Measurements from ENCODE around the gene RIT2. TPM values are rescaled to one million over a fixed set of nuclear protein-coding genes. Genes with fewer than 3 reads are reported as not detected.

RIT2 gene
- total RNA-seq, 4 donors from 2014 or later: not detected

- no peaks in the 10 kb centered on the region for H3K27me3 ChIP-seq
- TF ChIP-seq CTCF (IDR thresholded peaks at IDR 0.05 in 4 of 5, conservative IDR thresholded peaks at IDR 0.05 in 1 of 5): no peak
- TF ChIP-seq POLR2A (IDR thresholded peaks at IDR 0.05): no peak
- no peak overlapping the region for H3K27ac ChIP-seq
- no peaks in the 10 kb centered on the region for H3K36me3 ChIP-seq
- intact Hi-C loops (cut with DNase I; ENCODE audit: low total_unique reads): no loop called here
- ATAC-seq (no peak), DNase-seq (no peak)
- no peaks in the 10 kb centered on the region for H3K4me1 ChIP-seq
- in situ Hi-C loops (cut with MboI; ENCODE audit: low sequenced_read_pairs in 4 of 4): no loop called here
- no peak overlapping the region for H3K4me3 ChIP-seq
- H3K9me3 ChIP-seq: no peaks in the 10 kb centered on the region
These were observed 223.3 kb downstream of the RIT2 start for GRCh38 chr18:42892181-42892580.

- ATAC-seq (no peak), DNase-seq (no peak)
- intact Hi-C loops (cut with DNase I; ENCODE audit: low total_unique reads) (no loop called here), in situ Hi-C loops (cut with MboI; ENCODE audit: low sequenced_read_pairs in 4 of 4) (no loop called here)
- Histone ChIP-seq H3K9me3 (no peaks in the 10 kb centered on the region), H3K4me3 (no peak overlapping the region), H3K27ac (no peak overlapping the region), H3K36me3 (no peaks in the 10 kb centered on the region), H3K4me1 (no peaks in the 10 kb centered on the region), H3K27me3 (no peaks in the 10 kb centered on the region)
- TF ChIP-seq POLR2A (IDR thresholded peaks at IDR 0.05) (no peak), CTCF (IDR thresholded peaks at IDR 0.05 in 4 of 5, conservative IDR thresholded peaks at IDR 0.05 in 1 of 5) (no peak)
These were observed 223.8 kb downstream of the RIT2 start for GRCh38 chr18:42891705-42892104.

- H3K9me3 ChIP-seq: no peaks in the 10 kb centered on the region
- H3K27me3 ChIP-seq: no peaks in the 10 kb centered on the region
- DNase-seq: no peak
- no peak for ATAC-seq
- no peak overlapping the region for H3K27ac ChIP-seq
- H3K36me3 ChIP-seq: no peaks in the 10 kb centered on the region
- in situ Hi-C loops (cut with MboI; ENCODE audit: low sequenced_read_pairs in 4 of 4): no loop called here
- intact Hi-C loops (cut with DNase I; ENCODE audit: low total_unique reads): no loop called here
- H3K4me3 ChIP-seq: no peak overlapping the region
- H3K4me1 ChIP-seq: no peaks in the 10 kb centered on the region
- TF ChIP-seq POLR2A (IDR thresholded peaks at IDR 0.05) (no peak), CTCF (IDR thresholded peaks at IDR 0.05 in 4 of 5, conservative IDR thresholded peaks at IDR 0.05 in 1 of 5) (no peak)
These were observed 232.3 kb downstream of the RIT2 start for GRCh38 chr18:42883169-42883568.

DNA sequence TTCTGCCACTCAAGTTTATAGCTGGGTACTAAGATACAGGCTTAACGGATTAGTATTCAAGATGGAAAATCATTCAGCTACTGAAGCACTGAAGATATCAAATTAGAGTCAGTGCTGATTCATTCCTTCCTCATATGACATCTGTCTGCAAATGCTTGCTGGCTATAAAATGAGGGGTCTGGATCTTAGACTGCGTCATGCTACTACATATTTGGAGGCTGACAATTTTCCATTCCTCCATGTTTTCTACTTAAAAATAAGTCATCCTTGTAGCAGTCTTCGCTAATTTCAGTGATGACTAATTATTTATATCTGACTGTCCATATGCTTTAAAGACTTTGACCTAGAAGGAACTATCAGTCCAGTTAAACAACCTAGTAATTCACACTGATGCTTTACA, 233.4 kb downstream of the RIT2 start:
- no peak overlapping the region for H3K4me3 ChIP-seq
- no peak for ATAC-seq
- TF ChIP-seq POLR2A (IDR thresholded peaks at IDR 0.05): no peak
- TF ChIP-seq CTCF (IDR thresholded peaks at IDR 0.05 in 4 of 5, conservative IDR thresholded peaks at IDR 0.05 in 1 of 5): no peak

DNA sequence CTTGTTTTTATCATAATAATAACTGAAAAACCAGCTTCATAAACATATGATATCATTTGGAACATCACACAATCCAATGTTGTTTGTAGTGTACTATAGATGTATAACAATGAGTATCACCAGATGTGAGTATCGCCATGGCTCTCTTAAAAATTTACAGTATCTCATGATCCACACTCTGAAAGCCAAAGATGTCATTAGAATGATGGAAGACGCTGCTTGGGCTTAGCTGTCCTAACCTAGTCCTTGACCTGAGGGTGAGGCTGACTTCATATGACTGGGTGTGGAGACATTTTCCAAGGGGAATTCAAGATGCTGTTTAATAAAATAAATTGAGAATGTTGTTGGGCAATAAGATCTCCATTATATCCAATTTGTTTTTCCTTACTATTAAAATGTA, 242.6 kb downstream of the RIT2 start:
- no peaks in the 10 kb centered on the region for H3K36me3 ChIP-seq
- H3K9me3 ChIP-seq: no peaks in the 10 kb centered on the region
- no peak for TF ChIP-seq CTCF (IDR thresholded peaks at IDR 0.05 in 4 of 5, conservative IDR thresholded peaks at IDR 0.05 in 1 of 5)
- TF ChIP-seq POLR2A (IDR thresholded peaks at IDR 0.05): no peak
- no peak overlapping the region for H3K27ac ChIP-seq
- in situ Hi-C loops (cut with MboI; ENCODE audit: low sequenced_read_pairs in 4 of 4): no loop called here
- intact Hi-C loops (cut with DNase I; ENCODE audit: low total_unique reads): no loop called here
- no peaks in the 10 kb centered on the region for H3K4me1 ChIP-seq
- ATAC-seq (no peak), DNase-seq (no peak)
- no peaks in the 10 kb centered on the region for H3K27me3 ChIP-seq
- H3K4me3 ChIP-seq: no peak overlapping the region

More for the DNA sequence above, 233.4 kb downstream of the RIT2 start:
- intact Hi-C loops (cut with DNase I; ENCODE audit: low total_unique reads): no loop called here
- H3K27me3 ChIP-seq: no peaks in the 10 kb centered on the region
- no peaks in the 10 kb centered on the region for H3K4me1 ChIP-seq
- no peaks in the 10 kb centered on the region for H3K9me3 ChIP-seq
- H3K36me3 ChIP-seq: no peaks in the 10 kb centered on the region
- in situ Hi-C loops (cut with MboI; ENCODE audit: low sequenced_read_pairs in 4 of 4): no loop called here
- DNase-seq: no peak
- H3K27ac ChIP-seq: no peak overlapping the region
